ENCODE measurements around the gene CAPZB. TPM values are rescaled to one million over a fixed set of nuclear protein-coding genes. Genes with fewer than 3 reads are reported as not detected.

CAPZB gene
- polyA plus RNA-seq, 2 of the 4 experiments (the other 2 are of a cell fraction) = 133 to 296 TPM

DNA sequence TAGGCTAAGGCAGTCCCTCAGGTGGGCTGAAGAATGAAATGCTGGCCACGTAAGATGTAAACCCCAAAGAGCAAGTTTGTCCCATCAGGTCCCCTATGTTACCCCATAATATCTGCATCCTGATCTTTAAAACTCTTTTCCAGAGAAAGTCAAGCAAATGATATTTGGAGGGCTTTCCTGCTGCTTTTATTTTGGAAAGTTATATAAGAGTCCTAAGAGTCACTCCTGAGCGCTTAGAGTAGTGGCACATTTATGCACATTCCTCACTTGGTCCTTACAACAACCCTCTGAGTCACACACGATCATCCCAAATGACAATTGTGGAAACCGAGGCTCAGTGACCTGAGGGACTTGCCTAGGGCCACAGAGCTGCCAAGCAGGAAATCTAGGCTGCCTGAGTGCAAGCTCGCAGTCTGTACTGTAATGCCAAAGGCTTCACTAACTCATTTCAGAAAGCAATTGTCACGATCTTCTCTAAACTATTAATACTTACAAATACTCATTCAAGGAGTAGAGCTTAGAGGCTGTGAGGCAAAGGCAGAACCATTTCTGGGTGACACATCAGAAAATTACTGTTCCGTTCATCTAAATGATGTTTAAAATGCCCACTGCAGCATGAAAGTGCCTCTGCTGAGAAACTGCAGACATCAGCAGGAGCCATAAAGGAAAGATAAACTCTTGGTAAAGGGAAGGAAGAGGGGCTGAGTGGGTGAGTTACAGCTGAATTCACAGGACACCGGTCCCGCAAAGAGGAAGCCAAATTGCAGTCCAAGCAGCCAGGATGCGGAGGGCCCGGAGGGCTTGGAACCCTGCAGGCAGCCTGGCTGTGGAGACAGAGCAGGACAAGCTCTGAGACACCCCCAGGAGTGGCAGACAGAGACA is 30.8 kb downstream of the CAPZB start:
- WGBS (ENCODE audit: missing lambda C conversion rate) = 88% methylated on average over 11 of the region's 11 CpGs
- CTCF ChIA-PET = interaction anchor here (1.5 kb wide), 1 partner anchor 206 kb away, joined by 5 read pairs; no protein-coding TSS in a partner anchor
- Histone ChIP-seq H3K4me2 (no peak overlapping the region), H3K27ac (no peak overlapping the region), H3K4me1 (peaks cover 33% of the 10 kb centered on the region), H3K9me3 (no peaks in the 10 kb centered on the region), H3K4me3 (no peak overlapping the region)
- no peak for ATAC-seq
- FAIRE-seq = no peak
- DNase-seq (ENCODE audit: low read depth in 1 of 2, low spot score in 1 of 2) = no peak
- POLR2A ChIA-PET = no interaction called here
- TF ChIP-seq FOSB (CRISPR knock-in tag; IDR thresholded peaks at IDR 0.05) (no peak), MAFK (IDR thresholded peaks at IDR 0.05; ENCODE audit: partially characterized antibody) (no peak), PHF8 (IDR thresholded peaks at IDR 0.05; ENCODE audit: borderline replicate concordance, low read depth) (no peak), HDAC2 (IDR thresholded peaks at IDR 0.05) (no peak), SREBF2 (IDR thresholded peaks at IDR 0.05) (no peak), ZFP36 (IDR thresholded peaks at IDR 0.05; ENCODE audit: borderline replicate concordance, partially characterized antibody) (no peak)

DNA sequence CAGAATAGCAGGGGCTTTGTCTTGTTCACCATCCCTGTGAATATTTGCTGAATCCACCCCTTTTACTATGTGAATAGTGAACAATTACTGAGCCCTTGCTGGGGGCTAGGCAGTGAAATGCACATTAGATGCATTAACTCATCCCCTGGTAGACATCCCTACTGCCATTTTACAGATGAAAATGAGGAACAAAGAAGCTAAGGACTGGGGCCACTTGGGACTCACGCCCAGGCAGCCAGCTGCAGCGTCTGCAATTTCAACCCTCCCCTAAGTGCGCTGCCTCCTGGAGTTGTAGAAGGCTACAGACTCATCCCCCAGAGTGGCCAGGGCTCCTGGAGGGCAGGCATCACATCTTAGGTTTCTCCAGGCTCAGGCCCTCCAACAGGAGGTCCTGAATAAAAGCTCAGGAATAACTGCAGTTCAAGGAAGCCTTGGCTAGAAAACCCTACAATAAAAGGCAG is 31.6 kb downstream of the CAPZB start:
- CTCF ChIA-PET = interaction anchor here (1.5 kb wide), 1 partner anchor 207 kb away, joined by 5 read pairs; no protein-coding TSS in a partner anchor
- POLR2A ChIA-PET = no interaction called here
- no peak overlapping the region for H3K27ac ChIP-seq
- FAIRE-seq (no peak), ATAC-seq (no peak), DNase-seq (ENCODE audit: low read depth in 1 of 2, low spot score in 1 of 2) (no peak)
- H3K4me1 ChIP-seq = peaks cover 41% of the 10 kb centered on the region
- no peak overlapping the region for H3K4me3 ChIP-seq
- H3K9me3 ChIP-seq = no peaks in the 10 kb centered on the region
- 82% methylated on average over 3 of the region's 3 CpGs for WGBS (ENCODE audit: missing lambda C conversion rate)
- no peak overlapping the region for H3K4me2 ChIP-seq
- TF ChIP-seq KDM5A (IDR thresholded peaks at IDR 0.05) (no peak), NPAS2 (CRISPR knock-in tag; IDR thresholded peaks at IDR 0.05; ENCODE audit: borderline replicate concordance) (no peak), HOXA7 (CRISPR knock-in tag; IDR thresholded peaks at IDR 0.05) (no peak), TFCP2L1 (CRISPR knock-in tag; IDR thresholded peaks at IDR 0.05) (no peak), CBX2 (IDR thresholded peaks at IDR 0.05; ENCODE audit: borderline replicate concordance, low read depth) (no peak), HOXB5 (CRISPR knock-in tag; IDR thresholded peaks at IDR 0.05) (no peak), JUNB (IDR thresholded peaks at IDR 0.05) (no peak), ESRRA (IDR thresholded peaks at IDR 0.05; ENCODE audit: borderline replicate concordance, low read length) (no peak), RARB (CRISPR knock-in tag; IDR thresholded peaks at IDR 0.05) (no peak), NFE2L2 (conservative IDR thresholded peaks at IDR 0.05; ENCODE audit: low read length) (no peak), RAD21 (conservative IDR thresholded peaks at IDR 0.05 in 1 of 2, IDR thresholded peaks at IDR 0.05 in 1 of 2) (no peak), ZNF302 (CRISPR knock-in tag; IDR thresholded peaks at IDR 0.05) (no peak), TP53 (CRISPR knock-in tag; IDR thresholded peaks at IDR 0.05) (no peak), HEYL (CRISPR knock-in tag; IDR thresholded peaks at IDR 0.05) (no peak)
- TF ChIP-seq, protein P1, sequence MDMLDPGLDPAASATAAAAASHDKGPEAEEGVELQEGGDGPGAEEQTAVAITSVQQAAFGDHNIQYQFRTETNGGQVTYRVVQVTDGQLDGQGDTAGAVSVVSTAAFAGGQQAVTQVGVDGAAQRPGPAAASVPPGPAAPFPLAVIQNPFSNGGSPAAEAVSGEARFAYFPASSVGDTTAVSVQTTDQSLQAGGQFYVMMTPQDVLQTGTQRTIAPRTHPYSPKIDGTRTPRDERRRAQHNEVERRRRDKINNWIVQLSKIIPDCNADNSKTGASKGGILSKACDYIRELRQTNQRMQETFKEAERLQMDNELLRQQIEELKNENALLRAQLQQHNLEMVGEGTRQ (IDR thresholded peaks at IDR 0.05) = no peak
- TF ChIP-seq, protein P2, sequence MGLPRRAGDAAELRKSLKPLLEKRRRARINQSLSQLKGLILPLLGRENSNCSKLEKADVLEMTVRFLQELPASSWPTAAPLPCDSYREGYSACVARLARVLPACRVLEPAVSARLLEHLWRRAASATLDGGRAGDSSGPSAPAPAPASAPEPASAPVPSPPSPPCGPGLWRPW (IDR thresholded peaks at IDR 0.05) = no peak
- TF ChIP-seq, protein P3, sequence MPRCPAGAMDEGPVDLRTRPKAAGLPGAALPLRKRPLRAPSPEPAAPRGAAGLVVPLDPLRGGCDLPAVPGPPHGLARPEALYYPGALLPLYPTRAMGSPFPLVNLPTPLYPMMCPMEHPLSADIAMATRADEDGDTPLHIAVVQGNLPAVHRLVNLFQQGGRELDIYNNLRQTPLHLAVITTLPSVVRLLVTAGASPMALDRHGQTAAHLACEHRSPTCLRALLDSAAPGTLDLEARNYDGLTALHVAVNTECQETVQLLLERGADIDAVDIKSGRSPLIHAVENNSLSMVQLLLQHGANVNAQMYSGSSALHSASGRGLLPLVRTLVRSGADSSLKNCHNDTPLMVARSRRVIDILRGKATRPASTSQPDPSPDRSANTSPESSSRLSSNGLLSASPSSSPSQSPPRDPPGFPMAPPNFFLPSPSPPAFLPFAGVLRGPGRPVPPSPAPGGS (IDR thresholded peaks at IDR 0.05) = no peak
- TF ChIP-seq, protein P4, sequence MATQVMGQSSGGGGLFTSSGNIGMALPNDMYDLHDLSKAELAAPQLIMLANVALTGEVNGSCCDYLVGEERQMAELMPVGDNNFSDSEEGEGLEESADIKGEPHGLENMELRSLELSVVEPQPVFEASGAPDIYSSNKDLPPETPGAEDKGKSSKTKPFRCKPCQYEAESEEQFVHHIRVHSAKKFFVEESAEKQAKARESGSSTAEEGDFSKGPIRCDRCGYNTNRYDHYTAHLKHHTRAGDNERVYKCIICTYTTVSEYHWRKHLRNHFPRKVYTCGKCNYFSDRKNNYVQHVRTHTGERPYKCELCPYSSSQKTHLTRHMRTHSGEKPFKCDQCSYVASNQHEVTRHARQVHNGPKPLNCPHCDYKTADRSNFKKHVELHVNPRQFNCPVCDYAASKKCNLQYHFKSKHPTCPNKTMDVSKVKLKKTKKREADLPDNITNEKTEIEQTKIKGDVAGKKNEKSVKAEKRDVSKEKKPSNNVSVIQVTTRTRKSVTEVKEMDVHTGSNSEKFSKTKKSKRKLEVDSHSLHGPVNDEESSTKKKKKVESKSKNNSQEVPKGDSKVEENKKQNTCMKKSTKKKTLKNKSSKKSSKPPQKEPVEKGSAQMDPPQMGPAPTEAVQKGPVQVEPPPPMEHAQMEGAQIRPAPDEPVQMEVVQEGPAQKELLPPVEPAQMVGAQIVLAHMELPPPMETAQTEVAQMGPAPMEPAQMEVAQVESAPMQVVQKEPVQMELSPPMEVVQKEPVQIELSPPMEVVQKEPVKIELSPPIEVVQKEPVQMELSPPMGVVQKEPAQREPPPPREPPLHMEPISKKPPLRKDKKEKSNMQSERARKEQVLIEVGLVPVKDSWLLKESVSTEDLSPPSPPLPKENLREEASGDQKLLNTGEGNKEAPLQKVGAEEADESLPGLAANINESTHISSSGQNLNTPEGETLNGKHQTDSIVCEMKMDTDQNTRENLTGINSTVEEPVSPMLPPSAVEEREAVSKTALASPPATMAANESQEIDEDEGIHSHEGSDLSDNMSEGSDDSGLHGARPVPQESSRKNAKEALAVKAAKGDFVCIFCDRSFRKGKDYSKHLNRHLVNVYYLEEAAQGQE (IDR thresholded peaks at IDR 0.05) = no peak

Measured in A549 (cell line).